IMR-90 (cell line): ENCODE measurements around the gene CNGA1. TPM values are rescaled to one million over a fixed set of nuclear protein-coding genes. Genes with fewer than 3 reads are reported as not detected.

Experiments
- ATAC-seq: fragments of 200-7000 bp; cut with Tn5 transposase; 2 replicates; pipeline ENCODE4 v1.9.1; 2020; ENCODE audit warnings: low read depth, mild to moderate bottlenecking, moderate library complexity
- BruUV-seq: library from RNA; stranded (reverse); fragments of 400-500 nt; replicated peaks from 2 replicates; lab custom pipeline; 2021; lab: Mats Ljungman, UMichigan
- CTCF ChIA-PET: fragments of 300-600 bp; formaldehyde crosslinking; extraction: SDS; loops from one replicate; lab custom pipeline; 2021; ENCODE audit warnings: antibody characterized with exemption; lab: Yijun Ruan, JAX
- POLR2A ChIA-PET: fragments of 300-600 bp; sonication (Branson Sonifier 250); formaldehyde crosslinking; loops from one replicate; lab custom pipeline; 2022; ENCODE audit warnings: antibody characterized with exemption; ENCODE audit not compliant: unreplicated experiment; lab: Charles Lee
- DNase-seq: peaks from one replicate; pipeline ENCODE4 v3.0.0; 2013
- H2AFZ ChIP-seq: replicated peaks from 2 replicates; pipeline ENCODE3; 2013; ENCODE audit warnings: low read length, mild to moderate bottlenecking; ENCODE audit not compliant: poor library complexity
- H2AK5ac ChIP-seq: 2 replicates; pipeline ENCODE4 v1.6.1; 2013; ENCODE audit warnings: low read depth, low read length, inconsistent platforms
- H2AK9ac ChIP-seq: replicated peaks from 2 replicates; pipeline ENCODE3; 2013; ENCODE audit warnings: mild to moderate bottlenecking, low read depth, low read length, moderate library complexity; ENCODE audit not compliant: poor library complexity
- H2BK120ac ChIP-seq: 2 replicates; pipeline ENCODE4 v1.6.1; 2013; ENCODE audit warnings: low read depth, low read length, inconsistent platforms
- H2BK15ac ChIP-seq: 3 replicates; pipeline ENCODE4 v1.6.1; 2013; ENCODE audit warnings: low read depth, low read length, inconsistent platforms
- H2BK20ac ChIP-seq: 2 replicates; pipeline ENCODE4 v1.6.1; 2013; ENCODE audit warnings: low read depth, mild to moderate bottlenecking, inconsistent platforms, low read length, moderate library complexity
- H2BK5ac ChIP-seq: 2 replicates; pipeline ENCODE4 v1.6.1; 2013; ENCODE audit warnings: mild to moderate bottlenecking, low read depth, low read length, inconsistent platforms; ENCODE audit not compliant: poor library complexity, severe bottlenecking
- H3K14ac ChIP-seq: replicated peaks from 2 replicates; pipeline ENCODE4 v1.6.1; 2013; ENCODE audit warnings: low read depth, low read length, inconsistent platforms
- H3K18ac ChIP-seq: 2 replicates; pipeline ENCODE4 v1.6.1; 2013; ENCODE audit warnings: low read depth, low read length, control low read depth
- H3K23ac ChIP-seq: 2 replicates; pipeline ENCODE4 v1.6.1; 2013; ENCODE audit warnings: low read depth, low read length, inconsistent platforms
- H3K27ac ChIP-seq: 2 replicates; pipeline ENCODE4 v1.5.1; 2013; ENCODE audit warnings: mild to moderate bottlenecking, control low read depth, low read length; ENCODE audit not compliant: insufficient read depth
- H3K27me3 ChIP-seq: 2 replicates; pipeline ENCODE4 v1.6.1; 2013; ENCODE audit warnings: low read length; ENCODE audit not compliant: control insufficient read depth, insufficient read depth
- H3K36me3 ChIP-seq: 2 replicates; pipeline ENCODE4 v1.6.1; 2013; ENCODE audit warnings: low read length, mixed read lengths; ENCODE audit not compliant: control insufficient read depth, insufficient read depth
- H3K4ac ChIP-seq: 2 replicates; pipeline ENCODE4 v1.6.1; 2013; ENCODE audit warnings: low read depth, low read length, inconsistent platforms
- H3K4me1 ChIP-seq: 2 replicates; pipeline ENCODE4 v1.6.1; 2013; ENCODE audit warnings: low read length, mixed read lengths; ENCODE audit not compliant: control insufficient read depth, insufficient read depth
- H3K4me2 ChIP-seq: 2 replicates; pipeline ENCODE4 v1.6.1; 2013; ENCODE audit warnings: low read depth, mild to moderate bottlenecking, control low read depth, low read length, moderate library complexity
- H3K4me3 ChIP-seq: 2 replicates; pipeline ENCODE4 v1.5.1; 2013; ENCODE audit warnings: low read depth, mild to moderate bottlenecking, control low read depth, low read length, moderate library complexity; ENCODE audit not compliant: insufficient read depth
- H3K56ac ChIP-seq: 2 replicates; pipeline ENCODE4 v1.6.1; 2013; ENCODE audit warnings: low read length, inconsistent platforms; ENCODE audit not compliant: insufficient read depth; ENCODE audit errors: extremely low read depth
- H3K79me1 ChIP-seq, 2 experiments: 2 replicates each; pipeline ENCODE4 v1.6.1; 2013; ENCODE audit warnings: low read length in 2 of 2, inconsistent platforms in 1 of 2, low read depth in 1 of 2
- H3K9ac ChIP-seq: 2 replicates; pipeline ENCODE4 v1.6.1; 2013; ENCODE audit warnings: low read depth, low read length, control low read depth
- H3K9me1 ChIP-seq: 2 replicates; pipeline ENCODE4 v1.6.1; 2013; ENCODE audit warnings: low read length, inconsistent platforms; ENCODE audit not compliant: insufficient read depth
- H3K9me3 ChIP-seq: 2 replicates; pipeline ENCODE4 v1.6.1; 2013; ENCODE audit warnings: low read length; ENCODE audit not compliant: control insufficient read depth, insufficient read depth
- H4K20me1 ChIP-seq: 2 replicates; pipeline ENCODE4 v1.6.1; 2013; ENCODE audit warnings: low read length, inconsistent platforms; ENCODE audit not compliant: insufficient read depth
- H4K5ac ChIP-seq: 2 replicates; pipeline ENCODE4 v1.6.1; 2013; ENCODE audit warnings: mild to moderate bottlenecking, low read depth, low read length, control low read depth
- H4K8ac ChIP-seq, 2 experiments: 2 replicates each; pipeline ENCODE4 v1.6.1; 2013; ENCODE audit warnings: low read depth in 2 of 2, low read length in 2 of 2, control low read depth in 1 of 2, inconsistent platforms in 1 of 2
- H4K91ac ChIP-seq: 2 replicates; pipeline ENCODE4 v1.6.1; 2013; ENCODE audit warnings: low read depth, low read length, inconsistent platforms; ENCODE audit not compliant: insufficient read depth
- BHLHE40 ChIP-seq: fragments of 150-350 bp; IDR thresholded peaks from 2 replicates; pipeline ENCODE4 v1.6.1; 2016; ENCODE audit warnings: mild to moderate bottlenecking, low read depth, low read length
- CHD1 ChIP-seq: IDR thresholded peaks from 2 replicates; pipeline ENCODE4 v1.6.1; 2012; ENCODE audit warnings: low read depth, low read length, improper control_type of control experiment
- MAFK ChIP-seq: IDR thresholded peaks from 2 replicates; pipeline ENCODE4 v1.6.1; 2012; ENCODE audit warnings: low read depth, low read length, improper control_type of control experiment
- MAZ ChIP-seq: IDR thresholded peaks from 2 replicates; pipeline ENCODE4 v1.6.1; 2012; ENCODE audit warnings: low read depth, mild to moderate bottlenecking, low read length, improper control_type of control experiment, moderate library complexity, borderline replicate concordance
- MXI1 ChIP-seq: IDR thresholded peaks from 2 replicates; pipeline ENCODE4 v1.6.1; 2012; ENCODE audit warnings: low read depth, mild to moderate bottlenecking, low read length, moderate library complexity, borderline replicate concordance
- NFE2L2 ChIP-seq: fragments of 150-350 bp; IDR thresholded peaks from 2 replicates; pipeline ENCODE4 v1.6.1; 2016; ENCODE audit warnings: low read depth, mild to moderate bottlenecking, low read length
- POLR2A ChIP-seq: IDR thresholded peaks from 2 replicates; pipeline ENCODE4 v1.6.1; 2012; ENCODE audit warnings: mild to moderate bottlenecking, low read depth, low read length
- RCOR1 ChIP-seq: IDR thresholded peaks from 2 replicates; pipeline ENCODE4 v1.6.1; 2012; ENCODE audit warnings: mild to moderate bottlenecking, low read length, improper control_type of control experiment; ENCODE audit not compliant: insufficient replicate concordance
- WGBS, 2 experiments: methylation state at CpG; one replicate each; pipeline versions ENCODE4 v1.1.5 to v1.1.7; 2013; ENCODE audit warnings: missing lambda C conversion rate in 2 of 2; ENCODE audit not compliant: insufficient read length in 1 of 2; ENCODE audit errors: extremely low coverage in 2 of 2; 5-methylcytosine and 5-hydroxymethylcytosine counted together
- dilution Hi-C: fragments of 300-500 bp; cut with HindIII; formaldehyde crosslinking; loops from one replicate; pipeline ENCODE4 v1.14.3; 2018; ENCODE audit warnings: low sequenced_read_pairs; ENCODE audit not compliant: unreplicated experiment
- in situ Hi-C: fragments of 300-500 bp; cut with MboI; formaldehyde crosslinking; loops from 3 replicates; pipeline ENCODE4 v1.14.3; 2019; ENCODE audit warnings: low sequenced_read_pairs, inconsistent platforms, mixed read lengths
- intact Hi-C: fragments of 100-400 bp; cut with micrococcal nuclease; formaldehyde crosslinking; loops from 2 replicates; pipeline ENCODE4 v1.10.0; 2022
- polyA plus RNA-seq, 3 experiments: library from polyadenylated mRNA; depleted of rRNA; stranded (reverse); fragments of >200 nt; gene quantifications; 2 replicates each; pipeline ENCODE4 v1.2.3, GENCODE V29; 2012; ENCODE audit warnings: low replicate concordance in 1 of 3
- total RNA-seq: library from RNA; depleted of rRNA; stranded (reverse); fragments of >200 nt; gene quantifications from 2 replicates; pipeline ENCODE4 v1.2.3, GENCODE V29; 2012
- TF ChIP-seq, protein P1 (sequence below): fragments of 150-350 bp; IDR thresholded peaks from 2 replicates; pipeline ENCODE4 v1.6.1; 2016; ENCODE audit warnings: low read depth, mild to moderate bottlenecking, low read length, moderate library complexity, borderline replicate concordance

CNGA1 gene
- total and polyA plus RNA-seq, 2 of the 4 experiments (the other 2 are of a cell fraction) = not detected

DNA sequence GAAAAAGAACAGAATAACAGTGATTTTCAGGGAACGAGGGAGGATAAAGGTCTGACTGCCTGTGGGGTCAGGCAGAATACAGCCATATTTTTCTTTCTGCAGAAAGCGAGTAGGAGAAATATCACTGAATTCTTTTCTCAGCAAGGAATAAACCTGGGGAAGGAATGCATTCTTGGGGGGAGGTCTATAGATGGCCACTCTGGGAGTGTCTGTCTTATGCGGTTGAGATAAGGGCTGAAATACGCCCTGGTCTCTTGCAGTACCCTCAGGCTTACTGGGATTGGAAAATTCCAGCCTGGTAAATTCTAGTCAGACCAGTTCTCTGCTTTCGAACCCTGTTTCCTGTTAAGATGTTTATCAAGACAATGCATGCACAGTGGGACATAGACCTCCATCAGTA, 26.3 kb downstream of the CNGA1 start:
- in situ Hi-C loops (no loop called here), intact Hi-C loops (no loop called here), dilution Hi-C loops (no loop called here)
- Histone ChIP-seq H3K18ac (no peak overlapping the region), H2BK15ac (no peak overlapping the region), H3K9me1 (no peaks in the 10 kb centered on the region), H3K56ac (no peak overlapping the region), H4K91ac (no peak overlapping the region), H3K27ac (no peak overlapping the region), H3K36me3 (no peaks in the 10 kb centered on the region), H3K9ac (no peak overlapping the region), H3K14ac (no peak overlapping the region), H3K23ac (no peak overlapping the region), H3K4me1 (no peaks in the 10 kb centered on the region), H2AK9ac (no peak overlapping the region), H2BK120ac (no peak overlapping the region), H2BK20ac (no peak overlapping the region), H3K79me1 (no peaks in the 10 kb centered on the region), H3K4me3 (no peak overlapping the region), H3K4me2 (no peak overlapping the region), H3K4ac (no peak overlapping the region), H4K5ac (no peak overlapping the region), H3K9me3 (no peaks in the 10 kb centered on the region), H3K27me3 (no peaks in the 10 kb centered on the region), H2AFZ (no peak overlapping the region), H2AK5ac (no peak overlapping the region), H2BK5ac (no peak overlapping the region), H4K20me1 (no peaks in the 10 kb centered on the region), H4K8ac (no peak overlapping the region)
- no peak for ATAC-seq
- no CpG with 5 or more reads among the region's 5 CpGs for WGBS, 2 experiments
- TF ChIP-seq CHD1 = no peak
- TF ChIP-seq MAZ = no peak
- TF ChIP-seq RCOR1 = no peak
- TF ChIP-seq MXI1 = no peak
- no peak for TF ChIP-seq NFE2L2
- no peak for TF ChIP-seq POLR2A
- TF ChIP-seq MAFK = no peak
- TF ChIP-seq BHLHE40 = no peak
- TF ChIP-seq, protein P1, sequence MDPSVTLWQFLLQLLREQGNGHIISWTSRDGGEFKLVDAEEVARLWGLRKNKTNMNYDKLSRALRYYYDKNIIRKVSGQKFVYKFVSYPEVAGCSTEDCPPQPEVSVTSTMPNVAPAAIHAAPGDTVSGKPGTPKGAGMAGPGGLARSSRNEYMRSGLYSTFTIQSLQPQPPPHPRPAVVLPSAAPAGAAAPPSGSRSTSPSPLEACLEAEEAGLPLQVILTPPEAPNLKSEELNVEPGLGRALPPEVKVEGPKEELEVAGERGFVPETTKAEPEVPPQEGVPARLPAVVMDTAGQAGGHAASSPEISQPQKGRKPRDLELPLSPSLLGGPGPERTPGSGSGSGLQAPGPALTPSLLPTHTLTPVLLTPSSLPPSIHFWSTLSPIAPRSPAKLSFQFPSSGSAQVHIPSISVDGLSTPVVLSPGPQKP = no peak
- no peak for DNase-seq
- ChIA-PET CTCF (no interaction called here), POLR2A (no interaction called here)
- no TSS peak for BruUV-seq
